ENCODE results near the gene MTHFSD.
A peak's percentile ranks its signal among the peaks of the same experiment; 100 is the strongest.
"Not testable (repeated sequence)": the region's sequence is repeated elsewhere in the genome, so short reads cannot be mapped to it uniquely, and the experiment has no call there.

The MTHFSD gene
- total RNA-seq, result 24.9 to 44.4 (median 26.6) reads per million in 4 experiments

- DNase-seq, result peak; percentile 95
Measured at GRCh38 chr16:86554917-86555703, at the start of gene MTHFSD. TSS of gene MTHFSD (minus strand) at chr16:86555235. CDS start at chr16:86555184, 51 bp downstream.

- DNase-seq, result peak; percentile 16
Measured at GRCh38 chr16:86604436-86605193, 49.6 kb upstream of the MTHFSD start.

GRCh38 chr16:86602521-86602920, 47.5 kb upstream of the MTHFSD start:
- no peak for DNase-seq

GRCh38 chr16:86601356-86601755, 46.3 kb upstream of the MTHFSD start:
- DNase-seq, result no peak

GRCh38 chr16:86598607-86599565, 43.9 kb upstream of the MTHFSD start:
- no peak for DNase-seq

GRCh38 chr16:86597880-86598606, 43.0 kb upstream of the MTHFSD start:
- no peak for DNase-seq

GRCh38 chr16:86597126-86597879, 42.3 kb upstream of the MTHFSD start:
- no peak for DNase-seq

GRCh38 chr16:86595983-86596605, 41.1 kb upstream of the MTHFSD start:
- DNase-seq, result no peak

GRCh38 chr16:86594721-86595120, 39.7 kb upstream of the MTHFSD start:
- no peak for DNase-seq

- DNase-seq, result no peak
Measured at GRCh38 chr16:86593913-86594620, 39.0 kb upstream of the MTHFSD start.

GRCh38 chr16:86591270-86591669, 36.2 kb upstream of the MTHFSD start:
- no peak for DNase-seq

- no peak for DNase-seq
Measured at GRCh38 chr16:86590501-86591144, 35.6 kb upstream of the MTHFSD start.

- not testable (repeated sequence) for DNase-seq
Measured at GRCh38 chr16:86587955-86588354, 32.9 kb upstream of the MTHFSD start.

- no peak for DNase-seq
Measured at GRCh38 chr16:86587487-86587886, 32.5 kb upstream of the MTHFSD start.

GRCh38 chr16:86585821-86586611, 31.0 kb upstream of the MTHFSD start:
- no peak for DNase-seq

GRCh38 chr16:86584726-86585721, 30.0 kb upstream of the MTHFSD start:
- DNase-seq, result no peak

GRCh38 chr16:86584071-86584685, 29.1 kb upstream of the MTHFSD start:
- no peak for DNase-seq

All from effector CD8-positive, alpha-beta T cell (primary cell).